ENCODE data around the gene MAP4K3. TPM values are rescaled to one million over a fixed set of nuclear protein-coding genes. Genes with fewer than 3 reads are reported as not detected.

The MAP4K3 gene
- total and polyA plus RNA-seq, 9 of the 15 experiments (the other 6 are each of a cell fraction or from before 2014, with no cell fraction given), result 3.1 to 30.0 (median 16.9) TPM

DNA sequence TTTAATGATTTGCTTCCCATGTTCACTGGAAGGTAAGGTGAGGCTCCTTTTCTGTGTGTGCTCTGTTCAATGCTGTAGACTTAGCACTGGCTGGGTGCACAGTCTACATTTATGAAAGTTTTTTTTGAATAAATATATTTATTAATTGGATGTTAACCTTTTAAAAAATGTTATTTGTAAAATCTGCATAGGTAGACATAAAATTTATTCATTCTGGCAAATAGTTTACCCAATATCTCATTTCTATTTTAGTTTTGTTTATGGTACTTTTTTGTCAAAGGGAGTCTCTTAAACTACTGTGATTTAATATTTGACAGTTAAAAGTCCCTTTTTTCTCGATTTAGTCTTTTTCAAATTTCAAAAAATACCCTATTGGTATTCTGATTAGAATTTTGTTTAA is 213.2 kb downstream of the MAP4K3 start:
- intact Hi-C loops (cut with micrococcal nuclease), result loop anchor here (10.0 kb wide), 1 partner anchor 479 kb away; no protein-coding TSS in a partner anchor
- CTCF ChIA-PET (ENCODE audit: low intra/inter-chr PET ratio), result interaction anchor here (0.7 kb wide), 1 partner anchor 116 kb away, joined by 3 read pairs; no protein-coding TSS in a partner anchor
- H3K79me2 ChIP-seq (ENCODE audit: control insufficient read depth, insufficient read depth, low read length), result no peaks in the 10 kb centered on the region
- H3K9ac ChIP-seq (ENCODE audit: insufficient read depth in 1 of 2, low read depth in 2 of 2, low read length in 2 of 2), result no peak overlapping the region
- no peaks in the 10 kb centered on the region for H3K9me1 ChIP-seq (ENCODE audit: control insufficient read depth, insufficient read depth, low read length)
- H3K36me3 ChIP-seq (ENCODE audit: control insufficient read depth, insufficient read depth, low read length), result no peaks in the 10 kb centered on the region
- peaks cover 4 to 10% of the 10 kb centered on the region in 2 experiments; a peak in 3 of 5 replicates for H3K4me1 ChIP-seq (replicated peaks in 1 of 2; ENCODE audit: control insufficient read depth in 2 of 2, insufficient read depth in 2 of 2, low read length in 2 of 2)
- H2AFZ ChIP-seq (ENCODE audit: low read depth, low read length), result no peak overlapping the region
- 9% methylated on average over 1 of the region's 1 CpG for WGBS (ENCODE audit: insufficient coverage, low coverage, missing lambda C conversion rate)
- H4K20me1 ChIP-seq (replicated peaks; ENCODE audit: control insufficient read depth, insufficient read depth, low read length), result no peaks in the 10 kb centered on the region
- H3K27ac ChIP-seq (ENCODE audit: extremely low read depth, low read depth, low read length), result no peak overlapping the region
- no peaks in the 10 kb centered on the region for H3K27me3 ChIP-seq (ENCODE audit: control insufficient read depth in 2 of 2, insufficient read depth in 2 of 2, low read length in 2 of 2)
- DNase-seq (ENCODE audit: extremely low read depth in 1 of 4, low spot score in 3 of 4), result no peak
- H3K4me3 ChIP-seq, result no peak overlapping the region
- in situ Hi-C loops (cut with MboI), result loop anchor here (10.0 kb wide), 1 partner anchor 99 kb away; the partner anchor contains the start of gene SOS1
- H3K9me3 ChIP-seq (replicated peaks; ENCODE audit: control insufficient read depth, insufficient read depth, low read depth, low read length), result no peaks in the 10 kb centered on the region
- FAIRE-seq, result no peak
- TF ChIP-seq ZNF398 (CRISPR knock-in tag; IDR thresholded peaks at IDR 0.05) (no peak), ZNF316 (IDR thresholded peaks at IDR 0.05) (peak; percentile 82)
- H3K4me2 ChIP-seq (ENCODE audit: insufficient read depth, low read length), result no peak overlapping the region
- ATAC-seq, result no peak
- POLR2A ChIA-PET, result interaction anchor here (0.6 kb wide), 1 partner anchor 115 kb away, joined by 3 read pairs; no protein-coding TSS in a partner anchor
- no TSS peak for BruUV-seq (replicated peaks)

- no peak overlapping the region for H3K27ac ChIP-seq (ENCODE audit: extremely low read depth, low read depth, low read length)
- H3K4me3 ChIP-seq, result no peak overlapping the region
- no peak for FAIRE-seq
- H3K9ac ChIP-seq (ENCODE audit: insufficient read depth in 1 of 2, low read depth in 2 of 2, low read length in 2 of 2), result no peak overlapping the region
- H2AFZ ChIP-seq (ENCODE audit: low read depth, low read length), result no peak overlapping the region
- in situ Hi-C loops (cut with MboI), result loop anchor here (10.0 kb wide), 1 partner anchor 97 kb away; the partner anchor contains the start of gene SOS1
- no peaks in the 10 kb centered on the region for H3K79me2 ChIP-seq (ENCODE audit: control insufficient read depth, insufficient read depth, low read length)
- POLR2A ChIA-PET, result no interaction called here
- H3K36me3 ChIP-seq (ENCODE audit: control insufficient read depth, insufficient read depth, low read length), result no peaks in the 10 kb centered on the region
- ATAC-seq, result no peak
- CTCF ChIA-PET (ENCODE audit: low intra/inter-chr PET ratio), result no interaction called here
- no peaks in the 10 kb centered on the region for H3K9me3 ChIP-seq (replicated peaks; ENCODE audit: control insufficient read depth, insufficient read depth, low read depth, low read length)
- no peaks in the 10 kb centered on the region for H3K9me1 ChIP-seq (ENCODE audit: control insufficient read depth, insufficient read depth, low read length)
- H4K20me1 ChIP-seq (replicated peaks; ENCODE audit: control insufficient read depth, insufficient read depth, low read length), result no peaks in the 10 kb centered on the region
- WGBS (ENCODE audit: insufficient coverage, low coverage, missing lambda C conversion rate), result 88% methylated on average over 3 of the region's 3 CpGs
- no peaks in the 10 kb centered on the region for H3K27me3 ChIP-seq (ENCODE audit: control insufficient read depth in 2 of 2, insufficient read depth in 2 of 2, low read length in 2 of 2)
- no peak overlapping the region for H3K4me2 ChIP-seq (ENCODE audit: insufficient read depth, low read length)
- intact Hi-C loops (cut with micrococcal nuclease), result loop anchor here (10.0 kb wide), 1 partner anchor 477 kb away; no protein-coding TSS in a partner anchor
- no TSS peak for BruUV-seq (replicated peaks)
- no peak for DNase-seq (ENCODE audit: extremely low read depth in 1 of 4, low spot score in 3 of 4)
- H3K4me1 ChIP-seq (replicated peaks in 1 of 2; ENCODE audit: control insufficient read depth in 2 of 2, insufficient read depth in 2 of 2, low read length in 2 of 2), result peaks cover 0 to 10% of the 10 kb centered on the region in 2 experiments; a peak in 3 of 5 replicates
- TF ChIP-seq CEBPZ (IDR thresholded peaks at IDR 0.05; ENCODE audit: borderline replicate concordance, low read depth, low read length), result no peak
These were observed 215.6 kb downstream of the MAP4K3 start for GRCh38 chr2:39221459-39221858.
